GM23248 (cell line): ENCODE measurements around the gene CEND1. TPM values are rescaled to one million over a fixed set of nuclear protein-coding genes. Genes with fewer than 3 reads are reported as not detected.

ENCODE experiments used
- DNase-seq: peaks from one replicate; pipeline ENCODE4 v3.0.0-alpha.2; 2015
- H2AFZ ChIP-seq: fragments of 200-600 bp; sonication (generic); 2 replicates; pipeline ENCODE4 v1.6.1; 2016; ENCODE audit warnings: antibody characterized with exemption
- H3F3A ChIP-seq: fragments of 200-600 bp; sonication (generic); 2 replicates; pipeline ENCODE4 v1.6.1; 2016; ENCODE audit warnings: mild to moderate bottlenecking, antibody characterized with exemption, mixed run types; ENCODE audit not compliant: insufficient read depth
- H3K27ac ChIP-seq: fragments of 200-600 bp; sonication (generic); 2 replicates; pipeline ENCODE4 v1.5.1; 2016; ENCODE audit warnings: mild to moderate bottlenecking
- H3K27me3 ChIP-seq: fragments of 200-600 bp; sonication (generic); replicated peaks from 2 replicates; pipeline ENCODE4 v1.6.1; 2016; ENCODE audit warnings: mild to moderate bottlenecking; ENCODE audit not compliant: insufficient read depth
- H3K36me3 ChIP-seq: fragments of 200-600 bp; sonication (generic); 2 replicates; pipeline ENCODE4 v1.6.1; 2016; ENCODE audit warnings: low read depth, mild to moderate bottlenecking
- H3K4me1 ChIP-seq: fragments of 200-600 bp; sonication (generic); 2 replicates; pipeline ENCODE4 v1.6.1; 2016; ENCODE audit warnings: mild to moderate bottlenecking; ENCODE audit not compliant: insufficient read depth
- H3K4me2 ChIP-seq: fragments of 200-600 bp; sonication (generic); one replicate; pipeline ENCODE4 v1.6.1; 2016; ENCODE audit warnings: mild to moderate bottlenecking; ENCODE audit not compliant: unreplicated experiment
- H3K4me3 ChIP-seq: fragments of 200-600 bp; sonication (generic); 2 replicates; pipeline ENCODE4 v1.5.1; 2016; ENCODE audit warnings: mild to moderate bottlenecking
- H3K79me2 ChIP-seq: fragments of 200-600 bp; sonication (generic); 2 replicates; pipeline ENCODE4 v1.6.1; 2016; ENCODE audit warnings: mild to moderate bottlenecking; ENCODE audit not compliant: insufficient read depth
- H3K9ac ChIP-seq: fragments of 200-600 bp; sonication (generic); 2 replicates; pipeline ENCODE4 v1.6.1; 2016; ENCODE audit warnings: mild to moderate bottlenecking
- H3K9me2 ChIP-seq: fragments of 200-600 bp; sonication (generic); 2 replicates; pipeline ENCODE4 v1.6.1; 2016; ENCODE audit warnings: mixed run types, mild to moderate bottlenecking, moderate library complexity; ENCODE audit not compliant: insufficient read depth
- H3K9me3 ChIP-seq: fragments of 200-600 bp; sonication (generic); one replicate; pipeline ENCODE4 v1.6.1; 2017; ENCODE audit warnings: low read depth
- H4K20me1 ChIP-seq: fragments of 200-600 bp; sonication (generic); 2 replicates; pipeline ENCODE4 v1.6.0; 2016; ENCODE audit not compliant: insufficient read depth
- EZH2 ChIP-seq: fragments of 200-600 bp; sonication (generic); IDR thresholded peaks from 2 replicates; pipeline ENCODE4 v1.6.1; 2018; ENCODE audit warnings: antibody characterized with exemption, mild to moderate bottlenecking; ENCODE audit not compliant: insufficient read depth, poor library complexity, severe bottlenecking
- EZH2phosphoT487 ChIP-seq: fragments of 200-600 bp; sonication (generic); IDR thresholded peaks from 2 replicates; pipeline ENCODE4 v1.6.1; 2018; ENCODE audit warnings: antibody characterized with exemption, moderate library complexity, mild to moderate bottlenecking, low read depth; ENCODE audit not compliant: insufficient read depth
- WGBS, 2 experiments: methylation state at CpG; one replicate each; pipeline ENCODE4 v1.1.6; 2015 to 2017; ENCODE audit warnings: low lambda C conversion rate in 2 of 2, low coverage in 1 of 2; ENCODE audit errors: missing lambda C conversion rate in 2 of 2; 5-methylcytosine and 5-hydroxymethylcytosine counted together
- in situ Hi-C: fragments of 300-500 bp; cut with MboI; formaldehyde crosslinking; loops from 2 replicates; pipeline ENCODE4 v1.15.0; 2020
- polyA plus RNA-seq: library from polyadenylated mRNA; unstranded; fragments of >200 nt; fragmentation: Nextera tagmentation; extraction: Ambion mirVana; gene quantifications from 2 replicates; pipeline ENCODE4 v1.2.1, GENCODE V29; 2016
- total RNA-seq: library from RNA; depleted of rRNA; stranded (reverse); fragments of >200 nt; shearing (Covaris generic); gene quantifications from 2 replicates; pipeline ENCODE4 v1.2.3, GENCODE V29; 2014

Gene CEND1
- total and polyA plus RNA-seq, 2 experiments from 2014 or later: 2.1 to 3.4 TPM

GRCh38 chr11:770642-771616, 19.0 kb downstream of the CEND1 start:
- no peak overlapping the region for H3K4me2 ChIP-seq
- no peak overlapping the region for H3K27ac ChIP-seq
- no peaks in the 10 kb centered on the region for H3K27me3 ChIP-seq
- TF ChIP-seq EZH2 (no peak), EZH2phosphoT487 (no peak)
- H3K9me2 ChIP-seq: no peaks in the 10 kb centered on the region
- H2AFZ ChIP-seq: no peak overlapping the region
- no peaks in the 10 kb centered on the region for H3K9me3 ChIP-seq
- H4K20me1 ChIP-seq: no peaks in the 10 kb centered on the region
- DNase-seq: no peak
- peaks cover 18% of the 10 kb centered on the region; the same call in 1 of the 2 replicates for H3K36me3 ChIP-seq
- H3K9ac ChIP-seq: no peak overlapping the region
- H3K79me2 ChIP-seq: peaks cover 59% of the 10 kb centered on the region
- in situ Hi-C loops: no loop called here
- H3K4me3 ChIP-seq: no peak overlapping the region
- H3F3A ChIP-seq: peaks cover 20% of the 10 kb centered on the region
- H3K4me1 ChIP-seq: peaks cover 10% of the 10 kb centered on the region
- WGBS, 2 experiments: 91 to 92% methylated on average over 27 to 32 of the region's 32 CpGs

GRCh38 chr11:769887-770641, 19.8 kb downstream of the CEND1 start:
- DNase-seq: no peak
- Histone ChIP-seq H3K4me1 (peaks cover 3% of the 10 kb centered on the region), H2AFZ (no peak overlapping the region), H3K79me2 (peaks cover 51% of the 10 kb centered on the region), H4K20me1 (no peaks in the 10 kb centered on the region; the same call in 1 of the 2 replicates), H3F3A (peaks cover 24% of the 10 kb centered on the region), H3K4me2 (no peak overlapping the region), H3K9me2 (no peaks in the 10 kb centered on the region), H3K36me3 (peaks cover 25% of the 10 kb centered on the region; the same call in 1 of the 2 replicates), H3K27me3 (no peaks in the 10 kb centered on the region), H3K9me3 (no peaks in the 10 kb centered on the region), H3K4me3 (no peak overlapping the region), H3K27ac (no peak overlapping the region), H3K9ac (no peak overlapping the region)
- WGBS, 2 experiments: 88 to 90% methylated on average over 23 of the region's 23 CpGs
- TF ChIP-seq EZH2 (no peak), EZH2phosphoT487 (no peak)
- in situ Hi-C loops: no loop called here

GRCh38 chr11:767238-767637, 22.7 kb downstream of the CEND1 start:
- H3K4me3 ChIP-seq: no peak overlapping the region
- H3K9ac ChIP-seq: no peak overlapping the region
- no peak overlapping the region for H2AFZ ChIP-seq
- DNase-seq: no peak
- H3K9me2 ChIP-seq: no peaks in the 10 kb centered on the region
- peaks cover 23% of the 10 kb centered on the region for H3K79me2 ChIP-seq
- no peaks in the 10 kb centered on the region for H3K27me3 ChIP-seq
- no peak overlapping the region for H3K27ac ChIP-seq
- no peak overlapping the region for H3K4me2 ChIP-seq
- H4K20me1 ChIP-seq: no peaks in the 10 kb centered on the region; the same call in 1 of the 2 replicates
- WGBS, 2 experiments: 91 to 92% methylated on average over 11 of the region's 11 CpGs
- H3K36me3 ChIP-seq: peaks cover 32% of the 10 kb centered on the region
- H3K4me1 ChIP-seq: peaks cover 4% of the 10 kb centered on the region
- H3K9me3 ChIP-seq: no peaks in the 10 kb centered on the region
- peaks cover 41% of the 10 kb centered on the region for H3F3A ChIP-seq
- TF ChIP-seq EZH2phosphoT487 (no peak), EZH2 (no peak)
- in situ Hi-C loops: no loop called here

- in situ Hi-C loops: no loop called here
These were observed 23.0 kb downstream of the CEND1 start for GRCh38 chr11:766936-767210.

More at GRCh38 chr11:766936-767210, 23.0 kb downstream of the CEND1 start:
- Histone ChIP-seq H3K27me3 (no peaks in the 10 kb centered on the region), H3K9me3 (no peaks in the 10 kb centered on the region), H3K27ac (no peak overlapping the region), H2AFZ (no peak overlapping the region), H3K4me2 (no peak overlapping the region), H3K4me1 (peaks cover 6% of the 10 kb centered on the region), H3K9me2 (no peaks in the 10 kb centered on the region), H3F3A (peaks cover 44% of the 10 kb centered on the region), H3K4me3 (no peak overlapping the region), H3K9ac (no peak overlapping the region), H3K36me3 (peaks cover 35% of the 10 kb centered on the region), H3K79me2 (peaks cover 19% of the 10 kb centered on the region), H4K20me1 (no peaks in the 10 kb centered on the region; the same call in 1 of the 2 replicates)
- TF ChIP-seq EZH2 (no peak), EZH2phosphoT487 (no peak)
- 87 to 96% methylated on average over 2 of the region's 2 CpGs for WGBS, 2 experiments
- no peak for DNase-seq
